SKM-1 (cell line): ENCODE data around the gene SRC.

Experiments
- DNase-seq: peaks from one replicate; lab custom pipeline; 2025; ENCODE audit not compliant: unreplicated experiment; lab: John Stamatoyannopoulos, UW

The SRC gene

GRCh38 chr20:37379967-37380828, 34.3 kb downstream of the SRC start:
- DNase-seq: no peak

GRCh38 chr20:37380864-37381579, 35.1 kb downstream of the SRC start:
- no peak for DNase-seq

- no peak for DNase-seq
These were observed 35.9 kb downstream of the SRC start for GRCh38 chr20:37381621-37382471.

GRCh38 chr20:37382482-37383120, 36.7 kb downstream of the SRC start:
- no peak for DNase-seq

GRCh38 chr20:37383229-37383989, 37.5 kb downstream of the SRC start:
- no peak for DNase-seq

- DNase-seq: peak; percentile 21
These were observed 38.8 kb downstream of the SRC start for GRCh38 chr20:37384683-37385174.

- no peak for DNase-seq
These were observed 39.2 kb downstream of the SRC start for GRCh38 chr20:37385176-37385575.

- DNase-seq: no peak
These were observed 39.9 kb downstream of the SRC start for GRCh38 chr20:37385659-37386504.

GRCh38 chr20:37386505-37387251, 40.7 kb downstream of the SRC start:
- DNase-seq: no peak

- no peak for DNase-seq
These were observed 41.8 kb downstream of the SRC start for GRCh38 chr20:37387519-37388269.

GRCh38 chr20:37388831-37389230, 42.9 kb downstream of the SRC start:
- no peak for DNase-seq

GRCh38 chr20:37389241-37389747, 43.4 kb downstream of the SRC start:
- no peak for DNase-seq

GRCh38 chr20:37389844-37390275, 43.9 kb downstream of the SRC start:
- no peak for DNase-seq

- DNase-seq: no peak
These were observed 44.6 kb downstream of the SRC start for GRCh38 chr20:37390503-37390890.

- DNase-seq: no peak
These were observed 45.1 kb downstream of the SRC start for GRCh38 chr20:37390891-37391525.

GRCh38 chr20:37392441-37393195, 46.7 kb downstream of the SRC start:
- no peak for DNase-seq
